GM19043 (cell line): ENCODE data around the gene RESF1.

ENCODE experiments used
- ATAC-seq: cut with Tn5 transposase; IDR thresholded peaks from one replicate; pipeline ENCODE4 v1.9.1; 2021; ENCODE audit warnings: low read depth; ENCODE audit not compliant: unreplicated experiment

RESF1 gene

GRCh38 chr12:32002848-32003493, 43.8 kb downstream of the RESF1 start:
- no peak for ATAC-seq

- no peak for ATAC-seq
These were observed 44.4 kb downstream of the RESF1 start for GRCh38 chr12:32003654-32004053.

GRCh38 chr12:32005496-32006125, 46.4 kb downstream of the RESF1 start:
- ATAC-seq, result no peak
